Measurements from ENCODE around the gene MAEL. TPM values are rescaled to one million over a fixed set of nuclear protein-coding genes. Genes with fewer than 3 reads are reported as not detected.

The MAEL gene
- total and polyA plus RNA-seq, 2 of the 13 experiments (the other 11 are each of a cell fraction or from before 2014, with no cell fraction given): not detected

DNA sequence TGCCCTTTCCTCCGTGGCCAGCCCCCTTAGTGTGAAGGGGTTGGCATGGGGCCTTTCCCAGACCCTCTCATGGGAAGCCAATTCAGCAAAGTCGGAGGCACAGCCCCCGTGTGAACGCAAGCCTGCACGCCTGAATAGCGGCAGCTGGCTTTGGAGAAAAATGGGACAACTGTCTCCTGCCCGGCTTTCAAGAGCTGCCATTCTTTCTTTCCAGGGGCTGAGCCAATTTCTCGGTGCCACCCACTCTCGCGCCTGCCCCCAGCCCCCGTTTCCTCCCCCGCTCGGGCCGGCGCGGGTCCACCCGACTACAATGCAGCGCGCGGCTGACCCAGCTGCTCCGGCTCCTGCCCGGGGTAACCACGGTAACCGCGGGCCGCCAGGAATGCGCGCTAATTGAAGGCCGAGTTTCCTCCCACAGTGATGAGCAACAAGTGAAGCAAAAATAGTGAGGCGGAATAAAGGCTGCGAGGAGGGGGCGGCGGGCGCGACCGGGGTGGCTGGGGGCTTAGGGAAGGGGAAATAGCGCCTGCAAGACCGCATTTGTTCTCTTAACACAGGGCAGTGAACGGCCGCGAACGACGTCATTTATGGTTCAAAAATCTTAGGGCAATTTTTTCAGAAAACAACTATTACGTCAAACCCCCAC lies 41.6 kb upstream of the MAEL start:
- ChIA-PET POLR2A (no interaction called here), CTCF (ENCODE audit: low intra/inter-chr PET ratio, low total read pairs) (no interaction called here)
- TF ChIP-seq NFIC (IDR thresholded peaks at IDR 0.05; ENCODE audit: low read length) (no peak), ARID2 (CRISPR knock-in tag; IDR thresholded peaks at IDR 0.05; ENCODE audit: borderline replicate concordance) (no peak), REPIN1 (CRISPR knock-in tag; IDR thresholded peaks at IDR 0.05; ENCODE audit: borderline replicate concordance, low read depth) (no peak), ZNF326 (CRISPR knock-in tag; IDR thresholded peaks at IDR 0.05; ENCODE audit: borderline replicate concordance) (no peak), RBM22 (optimal IDR thresholded peaks at IDR 0.05; ENCODE audit: low read length) (no peak), KLF16 (CRISPR knock-in tag; IDR thresholded peaks at IDR 0.05) (no peak), ONECUT2 (CRISPR knock-in tag; IDR thresholded peaks at IDR 0.05) (no peak), KAT2B (IDR thresholded peaks at IDR 0.05; ENCODE audit: borderline replicate concordance, low read depth, low read length) (no peak), HMGA1 (CRISPR knock-in tag; conservative IDR thresholded peaks at IDR 0.05) (no peak), ZIK1 (CRISPR knock-in tag; IDR thresholded peaks at IDR 0.05; ENCODE audit: borderline replicate concordance, low read depth) (no peak), EED (CRISPR knock-in tag; IDR thresholded peaks at IDR 0.05) (no peak), GABPB1 (CRISPR knock-in tag; IDR thresholded peaks at IDR 0.05) (no peak), ZNF543 (CRISPR knock-in tag; IDR thresholded peaks at IDR 0.05) (no peak)
- TF ChIP-seq, protein P1, sequence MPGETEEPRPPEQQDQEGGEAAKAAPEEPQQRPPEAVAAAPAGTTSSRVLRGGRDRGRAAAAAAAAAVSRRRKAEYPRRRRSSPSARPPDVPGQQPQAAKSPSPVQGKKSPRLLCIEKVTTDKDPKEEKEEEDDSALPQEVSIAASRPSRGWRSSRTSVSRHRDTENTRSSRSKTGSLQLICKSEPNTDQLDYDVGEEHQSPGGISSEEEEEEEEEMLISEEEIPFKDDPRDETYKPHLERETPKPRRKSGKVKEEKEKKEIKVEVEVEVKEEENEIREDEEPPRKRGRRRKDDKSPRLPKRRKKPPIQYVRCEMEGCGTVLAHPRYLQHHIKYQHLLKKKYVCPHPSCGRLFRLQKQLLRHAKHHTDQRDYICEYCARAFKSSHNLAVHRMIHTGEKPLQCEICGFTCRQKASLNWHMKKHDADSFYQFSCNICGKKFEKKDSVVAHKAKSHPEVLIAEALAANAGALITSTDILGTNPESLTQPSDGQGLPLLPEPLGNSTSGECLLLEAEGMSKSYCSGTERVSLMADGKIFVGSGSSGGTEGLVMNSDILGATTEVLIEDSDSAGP (CRISPR knock-in tag; IDR thresholded peaks at IDR 0.05; ENCODE audit: borderline replicate concordance): no peak
- Histone ChIP-seq H3K27me3 (ENCODE audit: control insufficient read depth in 1 of 2, insufficient read depth in 2 of 2, low read length in 2 of 2) (peaks cover 0 to 31% of the 10 kb centered on the region in 2 experiments; a peak in 3 of 5 replicates), H3K79me2 (ENCODE audit: insufficient read depth, low read length) (no peaks in the 10 kb centered on the region), H3K4me1 (ENCODE audit: insufficient read depth, low read length) (no peaks in the 10 kb centered on the region), H4K20me1 (ENCODE audit: insufficient read depth, low read length) (no peaks in the 10 kb centered on the region), H3K9me3 (ENCODE audit: low read length) (no peaks in the 10 kb centered on the region), H3K27ac (ENCODE audit: extremely low read length, insufficient read depth, low read length) (no peak overlapping the region), H3K36me3 (replicated peaks in 1 of 2; ENCODE audit: control insufficient read depth in 1 of 2, insufficient read depth in 2 of 2, low read length in 2 of 2) (no peaks in the 10 kb centered on the region), H2AFZ (ENCODE audit: low read length) (no peak overlapping the region), H3K9ac (ENCODE audit: insufficient read depth, low read depth, low read length) (no peak overlapping the region), H3K4me3 (replicated peaks in 1 of 3; ENCODE audit: insufficient read depth in 1 of 3, low read depth in 2 of 3, low read length in 3 of 3) (no peak overlapping the region), H3K4me2 (ENCODE audit: low read depth, low read length) (no peak overlapping the region)
- FAIRE-seq (no peak), DNase-seq (ENCODE audit: low spot score) (no peak), ATAC-seq (no peak)
- WGBS (ENCODE audit: low lambda C conversion rate): 31% methylated on average over 44 of the region's 44 CpGs
- in situ Hi-C loops (cut with HindIII; ENCODE audit: extremely low pct_ligation_motif_present, low pct_unique_long_range_greater_than_20kb): no loop called here
- intact Hi-C loops (cut with micrococcal nuclease; ENCODE audit: unreplicated experiment): no loop called here
- BruUV-seq (replicated peaks): no TSS peak

Data from HepG2 (cell line).